Endothelial cell of hepatic sinusoid (primary cell): Measurements from ENCODE around the gene SNX18.

Experiments
- in situ Hi-C: cut with HindIII; loops from 2 replicates; pipeline ENCODE4 v1.10.0; 2017; ENCODE audit warnings: low sequenced_read_pairs

SNX18 gene

GRCh38 chr5:54538156-54538555 lies 20.6 kb downstream of the SNX18 start:
- in situ Hi-C loops: no loop called here

- in situ Hi-C loops: no loop called here
These were observed 21.4 kb downstream of the SNX18 start for GRCh38 chr5:54539001-54539400.

GRCh38 chr5:54540286-54540685 lies 22.7 kb downstream of the SNX18 start:
- in situ Hi-C loops: no loop called here

- in situ Hi-C loops: no loop called here
These were observed 24.5 kb downstream of the SNX18 start for GRCh38 chr5:54541823-54542783.

- in situ Hi-C loops: no loop called here
These were observed 26.5 kb downstream of the SNX18 start for GRCh38 chr5:54544044-54544443.

- in situ Hi-C loops: no loop called here
These were observed 28.2 kb downstream of the SNX18 start for GRCh38 chr5:54545796-54546195.

GRCh38 chr5:54547711-54548250 lies 30.2 kb downstream of the SNX18 start:
- in situ Hi-C loops: no loop called here

- in situ Hi-C loops: no loop called here
These were observed 31.0 kb downstream of the SNX18 start for GRCh38 chr5:54548565-54548964.

- in situ Hi-C loops: no loop called here
These were observed 33.7 kb downstream of the SNX18 start for GRCh38 chr5:54551292-54551691.

GRCh38 chr5:54551926-54552325 lies 34.4 kb downstream of the SNX18 start:
- in situ Hi-C loops: no loop called here

- in situ Hi-C loops: no loop called here
These were observed 34.9 kb downstream of the SNX18 start for GRCh38 chr5:54552446-54552845.

GRCh38 chr5:54553659-54554207 lies 36.2 kb downstream of the SNX18 start:
- in situ Hi-C loops: no loop called here

GRCh38 chr5:54556141-54556540 lies 38.6 kb downstream of the SNX18 start:
- in situ Hi-C loops: no loop called here

GRCh38 chr5:54558362-54558761 lies 40.8 kb downstream of the SNX18 start:
- in situ Hi-C loops: no loop called here

- in situ Hi-C loops: no loop called here
These were observed 44.1 kb downstream of the SNX18 start for GRCh38 chr5:54561651-54562050.

- in situ Hi-C loops: no loop called here
These were observed 45.7 kb downstream of the SNX18 start for GRCh38 chr5:54563083-54563761.

- in situ Hi-C loops: no loop called here
These were observed 50.4 kb downstream of the SNX18 start for GRCh38 chr5:54567996-54568395.

- in situ Hi-C loops: no loop called here
These were observed 53.4 kb downstream of the SNX18 start for GRCh38 chr5:54570916-54571315.

GRCh38 chr5:54571462-54571861 lies 53.9 kb downstream of the SNX18 start:
- in situ Hi-C loops: no loop called here

- in situ Hi-C loops: no loop called here
These were observed 56.4 kb downstream of the SNX18 start for GRCh38 chr5:54573812-54574489.

- in situ Hi-C loops: loop anchor here (5.0 kb wide), 1 partner anchor 60 kb away; no protein-coding TSS in a partner anchor
These were observed 60.0 kb downstream of the SNX18 start for GRCh38 chr5:54577528-54577927.
